ENCODE data around the gene INPP5A.

INPP5A gene

DNA sequence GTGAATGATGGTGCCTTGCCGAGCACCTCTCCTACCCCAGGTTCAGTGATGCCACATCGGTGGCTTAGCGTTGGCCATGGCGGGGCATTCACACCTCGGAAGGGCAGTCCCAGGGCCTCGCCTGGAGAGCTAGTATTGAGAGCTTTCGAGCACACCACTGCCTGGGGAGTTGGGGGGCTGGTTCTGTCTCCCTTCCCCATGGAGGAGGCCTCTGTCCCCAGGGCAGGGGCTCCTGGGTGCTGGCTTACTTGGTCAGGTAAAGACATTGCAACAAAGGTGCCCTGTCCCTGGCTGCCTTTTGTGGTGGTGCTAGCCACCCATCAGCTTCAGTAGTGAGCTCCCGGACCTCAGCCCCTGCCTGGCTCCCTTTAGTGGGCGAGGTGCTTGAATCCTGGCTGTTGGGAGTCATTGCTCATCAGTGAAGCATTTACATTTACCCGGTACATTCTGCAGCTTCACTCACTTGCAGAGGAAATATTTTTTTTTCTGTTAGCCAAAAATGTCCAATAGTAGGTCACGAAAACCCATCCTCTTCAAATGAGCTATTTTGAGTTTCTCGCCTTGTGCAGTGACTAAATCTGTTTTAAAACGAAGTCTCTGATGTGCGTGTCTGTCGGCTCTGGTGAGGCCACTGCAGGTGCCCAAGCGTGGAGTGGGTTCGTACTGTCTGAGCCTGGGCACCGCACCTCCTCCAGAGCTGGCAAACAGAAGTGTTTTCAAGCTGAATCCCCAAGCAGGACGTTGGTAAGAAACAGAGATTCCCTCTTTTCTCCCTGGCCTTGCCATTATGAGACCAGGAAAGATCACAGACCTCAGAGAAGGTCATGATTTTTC is 95.5 kb downstream of the INPP5A start:
- no peak overlapping the region for H3K4me3 Mint-ChIP-seq
- peaks cover 39% of the 10 kb centered on the region for H3K4me1 Mint-ChIP-seq
- ATAC-seq (no peak), DNase-seq (no peak)
- H3K36me3 Mint-ChIP-seq (ENCODE audit: low read depth) = no peaks in the 10 kb centered on the region
- no peak overlapping the region for H3K27ac Mint-ChIP-seq
- H3K9me3 Mint-ChIP-seq = no peaks in the 10 kb centered on the region
- H3K27me3 Mint-ChIP-seq = no peaks in the 10 kb centered on the region

DNA sequence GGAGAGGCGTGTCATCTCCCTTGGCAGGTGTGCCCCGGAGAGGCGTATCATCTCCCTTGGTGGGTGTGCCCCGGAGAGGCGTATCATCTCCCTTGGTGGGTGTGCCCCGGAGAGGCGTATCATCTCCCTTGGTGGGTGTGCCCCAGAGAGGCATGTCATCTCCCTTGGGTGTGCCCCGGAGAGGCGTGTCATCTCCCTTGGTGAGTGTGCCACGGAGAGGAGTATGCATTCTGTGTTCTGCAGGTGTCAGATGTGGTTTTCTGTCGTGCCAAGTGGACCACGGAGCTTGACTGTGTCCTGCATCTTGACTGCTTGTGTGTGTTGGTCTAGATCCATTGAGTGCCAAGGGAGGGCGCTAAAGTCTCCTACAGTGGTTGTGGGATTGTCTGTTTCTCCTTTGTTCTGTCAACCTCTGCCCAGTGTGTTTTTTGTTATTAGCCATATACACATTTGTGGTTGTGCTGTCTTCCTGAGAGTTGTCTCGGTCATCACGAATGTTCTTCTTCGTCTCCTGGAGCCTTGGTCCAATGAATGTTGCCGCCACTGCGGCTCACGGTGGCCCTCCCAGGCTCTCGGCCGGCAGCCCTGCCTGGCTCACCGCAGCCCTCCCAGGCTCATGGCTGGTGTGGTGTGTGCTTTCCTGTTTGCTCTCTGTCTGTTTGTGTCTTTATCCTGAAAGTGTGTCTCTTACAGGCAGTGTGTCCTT is 96.8 kb downstream of the INPP5A start:
- ATAC-seq (peak; percentile 38), DNase-seq (no peak)
- Mint-ChIP-seq H3K4me3 (no peak overlapping the region), H3K27ac (no peak overlapping the region), H3K4me1 (peaks cover 30% of the 10 kb centered on the region), H3K27me3 (no peaks in the 10 kb centered on the region), H3K36me3 (ENCODE audit: low read depth) (no peaks in the 10 kb centered on the region), H3K9me3 (no peaks in the 10 kb centered on the region)

- ATAC-seq (no peak), DNase-seq (no peak)
- Mint-ChIP-seq H3K4me1 (peaks cover 27% of the 10 kb centered on the region), H3K27ac (no peak overlapping the region), H3K4me3 (no peak overlapping the region), H3K27me3 (no peaks in the 10 kb centered on the region), H3K9me3 (no peaks in the 10 kb centered on the region), H3K36me3 (ENCODE audit: low read depth) (no peaks in the 10 kb centered on the region)
Observed at GRCh38 chr10:132634947-132635271, 97.3 kb downstream of the INPP5A start.

DNA sequence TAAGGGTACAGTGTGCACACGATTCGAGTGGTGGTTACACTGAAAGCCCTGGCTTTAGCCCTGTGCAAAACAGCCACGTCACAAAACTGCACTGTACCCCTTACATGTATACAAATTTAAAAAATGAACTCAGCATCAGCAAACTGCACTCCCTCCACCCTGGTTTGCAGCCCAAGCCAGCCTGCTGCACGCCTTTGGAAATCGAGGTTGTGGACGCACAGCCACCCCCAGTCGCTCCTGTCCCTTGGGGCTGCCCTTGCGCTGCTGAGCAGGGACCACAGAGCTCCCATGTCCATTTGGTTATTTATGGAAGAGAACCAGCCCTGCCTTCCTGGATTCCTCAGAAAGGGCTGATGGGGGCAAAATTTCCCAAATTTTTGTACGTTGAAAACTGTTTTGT is 98.8 kb downstream of the INPP5A start:
- no peak for ATAC-seq
- DNase-seq = no peak
- H3K4me3 Mint-ChIP-seq = no peak overlapping the region

GRCh38 chr10:132637477-132638129 is 100.0 kb downstream of the INPP5A start:
- H3K4me1 Mint-ChIP-seq = peaks cover 31% of the 10 kb centered on the region
- no peaks in the 10 kb centered on the region for H3K9me3 Mint-ChIP-seq
- H3K36me3 Mint-ChIP-seq (ENCODE audit: low read depth) = no peaks in the 10 kb centered on the region
- no peaks in the 10 kb centered on the region for H3K27me3 Mint-ChIP-seq
- H3K4me3 Mint-ChIP-seq = no peak overlapping the region
- DNase-seq = no peak
- ATAC-seq = peak; percentile 77
- H3K27ac Mint-ChIP-seq = no peak overlapping the region

More for the DNA sequence above, 98.8 kb downstream of the INPP5A start:
- H3K4me1 Mint-ChIP-seq = peaks cover 28% of the 10 kb centered on the region
- no peak overlapping the region for H3K27ac Mint-ChIP-seq
- no peaks in the 10 kb centered on the region for H3K9me3 Mint-ChIP-seq
- no peaks in the 10 kb centered on the region for H3K36me3 Mint-ChIP-seq (ENCODE audit: low read depth)
- H3K27me3 Mint-ChIP-seq = no peaks in the 10 kb centered on the region

DNA sequence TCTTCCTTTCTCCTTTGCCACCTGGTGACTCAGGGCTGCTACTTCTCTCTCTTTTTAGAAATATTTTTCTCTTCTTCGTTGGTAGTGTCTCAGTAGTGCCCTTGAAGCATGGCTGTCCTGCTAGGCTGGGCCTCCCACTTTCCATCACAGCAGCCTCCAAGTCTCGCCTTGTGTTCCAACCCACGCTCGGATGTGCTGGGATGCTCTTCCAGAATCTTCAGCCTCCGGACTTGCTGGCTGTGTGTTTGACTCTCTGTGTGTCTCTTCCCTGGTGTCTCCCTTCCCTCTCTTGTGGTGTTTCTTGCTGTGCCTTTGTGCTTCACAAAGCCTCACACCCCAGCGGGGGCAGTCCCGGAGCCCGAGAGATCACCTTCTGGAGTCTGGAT is 100.5 kb downstream of the INPP5A start:
- no peaks in the 10 kb centered on the region for H3K27me3 Mint-ChIP-seq
- H3K27ac Mint-ChIP-seq = no peak overlapping the region
- H3K9me3 Mint-ChIP-seq = no peaks in the 10 kb centered on the region
- no peak overlapping the region for H3K4me3 Mint-ChIP-seq
- H3K4me1 Mint-ChIP-seq = peaks cover 30% of the 10 kb centered on the region
- H3K36me3 Mint-ChIP-seq (ENCODE audit: low read depth) = no peaks in the 10 kb centered on the region
- no peak for DNase-seq
- ATAC-seq = no peak

- DNase-seq = no peak
- no peaks in the 10 kb centered on the region for H3K36me3 Mint-ChIP-seq (ENCODE audit: low read depth)
- no peaks in the 10 kb centered on the region for H3K27me3 Mint-ChIP-seq
- no peak overlapping the region for H3K27ac Mint-ChIP-seq
- H3K4me1 Mint-ChIP-seq = peaks cover 19% of the 10 kb centered on the region
- no peak overlapping the region for H3K4me3 Mint-ChIP-seq
- ATAC-seq = no peak
- no peaks in the 10 kb centered on the region for H3K9me3 Mint-ChIP-seq
Observed at GRCh38 chr10:132639470-132639869, 101.9 kb downstream of the INPP5A start.

DNA sequence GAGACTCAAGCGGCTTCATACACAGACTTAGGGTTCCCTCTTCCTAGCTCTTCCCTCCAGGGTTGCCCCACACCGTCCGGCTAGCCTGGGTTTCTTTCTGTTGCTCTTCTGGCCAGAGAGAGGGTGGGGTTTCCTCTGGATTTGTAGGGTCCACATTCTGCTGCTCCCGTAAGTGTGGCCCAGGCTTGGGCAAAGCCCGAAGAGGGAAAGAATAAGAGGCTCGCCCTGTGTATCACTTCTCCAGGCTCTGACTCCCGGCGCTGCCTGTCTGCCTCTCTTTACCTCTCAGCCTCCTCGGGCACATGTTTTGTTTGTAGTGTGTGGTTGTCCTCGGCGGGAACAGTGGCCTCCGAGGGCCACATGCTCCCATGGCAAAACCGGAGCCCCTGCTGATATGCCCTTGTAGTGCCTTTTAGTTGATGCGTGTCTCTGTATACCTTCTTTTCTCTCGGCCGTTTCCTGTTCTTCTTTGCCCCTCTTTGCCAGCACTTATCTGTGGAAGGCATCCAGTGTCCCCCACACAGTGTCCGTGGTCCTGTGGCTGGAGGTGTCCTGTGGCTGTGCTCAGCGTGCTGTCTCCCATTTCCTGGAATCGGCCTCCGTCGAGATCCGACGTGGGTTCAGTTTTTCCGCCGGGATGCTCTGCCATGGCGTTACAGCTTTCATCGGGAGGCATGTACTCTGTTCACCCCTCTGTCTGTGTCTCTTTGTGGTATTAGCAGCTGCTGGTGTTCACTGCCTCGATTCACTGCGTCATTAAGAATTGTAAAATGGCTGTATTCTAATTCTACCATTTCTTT is 102.9 kb downstream of the INPP5A start:
- DNase-seq (no peak), ATAC-seq (no peak)
- no peaks in the 10 kb centered on the region for H3K27me3 Mint-ChIP-seq
- no peaks in the 10 kb centered on the region for H3K9me3 Mint-ChIP-seq
- H3K4me3 Mint-ChIP-seq = no peak overlapping the region
- H3K4me1 Mint-ChIP-seq = peaks cover 14% of the 10 kb centered on the region
- no peak overlapping the region for H3K27ac Mint-ChIP-seq
- H3K36me3 Mint-ChIP-seq (ENCODE audit: low read depth) = no peaks in the 10 kb centered on the region

- H3K36me3 Mint-ChIP-seq (ENCODE audit: low read depth) = no peaks in the 10 kb centered on the region
- ATAC-seq = no peak
- no peak overlapping the region for H3K4me3 Mint-ChIP-seq
- H3K4me1 Mint-ChIP-seq = peaks cover 14% of the 10 kb centered on the region
- H3K27me3 Mint-ChIP-seq = no peaks in the 10 kb centered on the region
- H3K27ac Mint-ChIP-seq = no peak overlapping the region
- DNase-seq = no peak
- H3K9me3 Mint-ChIP-seq = no peaks in the 10 kb centered on the region
Observed at GRCh38 chr10:132641401-132641800, 103.8 kb downstream of the INPP5A start.

DNA sequence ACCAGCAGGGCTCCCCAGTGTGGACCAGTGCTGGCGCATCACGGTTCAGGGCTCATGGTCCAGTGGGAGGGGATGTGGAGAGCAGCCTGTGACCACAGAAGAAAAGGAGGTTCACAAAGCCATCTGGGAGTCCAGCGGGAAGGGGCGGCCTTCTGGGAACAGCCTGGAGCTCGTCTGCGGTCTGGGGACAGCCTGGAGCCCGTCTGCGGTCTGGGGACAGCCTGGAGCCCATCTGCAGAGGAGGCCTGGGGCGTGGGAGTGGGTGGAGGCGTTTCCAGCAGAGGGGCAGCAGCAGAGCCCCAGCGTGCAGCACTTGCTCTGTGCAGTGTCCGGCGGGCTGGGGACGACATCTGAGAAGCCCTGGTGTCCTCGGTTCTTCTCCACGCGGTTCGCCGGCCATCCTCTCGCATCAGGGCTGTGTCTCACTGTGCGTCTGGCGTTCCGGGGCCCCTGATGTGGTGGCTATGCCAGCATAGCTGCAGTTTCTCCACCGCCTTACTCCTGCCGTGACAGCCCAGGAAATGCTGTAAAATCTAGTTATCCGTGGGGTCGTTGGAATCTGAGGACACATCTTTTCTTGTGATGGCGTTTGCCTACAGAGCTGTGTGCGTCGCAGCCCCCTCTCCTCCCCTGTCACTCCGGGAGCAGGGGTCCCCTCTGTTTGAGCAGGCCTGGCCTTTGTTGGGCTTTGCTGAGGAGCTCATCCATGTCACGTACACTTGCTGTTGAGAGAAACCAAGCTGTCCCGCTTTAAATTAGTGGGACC is 104.6 kb downstream of the INPP5A start:
- H3K9me3 Mint-ChIP-seq = no peaks in the 10 kb centered on the region
- no peak for ATAC-seq
- no peak for DNase-seq
- no peak overlapping the region for H3K4me3 Mint-ChIP-seq
- no peaks in the 10 kb centered on the region for H3K36me3 Mint-ChIP-seq (ENCODE audit: low read depth)
- H3K4me1 Mint-ChIP-seq = peaks cover 13% of the 10 kb centered on the region
- no peaks in the 10 kb centered on the region for H3K27me3 Mint-ChIP-seq
- no peak overlapping the region for H3K27ac Mint-ChIP-seq

DNA sequence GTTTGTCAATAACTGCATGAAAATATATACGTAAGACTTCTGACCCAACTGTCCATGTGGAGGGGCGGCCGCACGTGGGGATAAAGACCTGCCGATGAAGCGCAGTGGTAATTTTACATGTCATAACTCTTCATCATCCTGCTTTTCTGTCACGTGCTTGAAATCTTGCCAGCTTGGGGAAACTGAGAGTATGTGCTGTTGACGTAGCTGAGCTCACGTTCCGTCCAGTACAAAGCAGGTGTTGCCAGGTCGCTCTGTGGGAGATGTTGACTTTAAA is 105.1 kb downstream of the INPP5A start:
- Mint-ChIP-seq H3K4me3 (no peak overlapping the region), H3K4me1 (peaks cover 8% of the 10 kb centered on the region), H3K27me3 (no peaks in the 10 kb centered on the region), H3K27ac (no peak overlapping the region), H3K9me3 (no peaks in the 10 kb centered on the region), H3K36me3 (ENCODE audit: low read depth) (no peaks in the 10 kb centered on the region)
- ATAC-seq (no peak), DNase-seq (no peak)

DNA sequence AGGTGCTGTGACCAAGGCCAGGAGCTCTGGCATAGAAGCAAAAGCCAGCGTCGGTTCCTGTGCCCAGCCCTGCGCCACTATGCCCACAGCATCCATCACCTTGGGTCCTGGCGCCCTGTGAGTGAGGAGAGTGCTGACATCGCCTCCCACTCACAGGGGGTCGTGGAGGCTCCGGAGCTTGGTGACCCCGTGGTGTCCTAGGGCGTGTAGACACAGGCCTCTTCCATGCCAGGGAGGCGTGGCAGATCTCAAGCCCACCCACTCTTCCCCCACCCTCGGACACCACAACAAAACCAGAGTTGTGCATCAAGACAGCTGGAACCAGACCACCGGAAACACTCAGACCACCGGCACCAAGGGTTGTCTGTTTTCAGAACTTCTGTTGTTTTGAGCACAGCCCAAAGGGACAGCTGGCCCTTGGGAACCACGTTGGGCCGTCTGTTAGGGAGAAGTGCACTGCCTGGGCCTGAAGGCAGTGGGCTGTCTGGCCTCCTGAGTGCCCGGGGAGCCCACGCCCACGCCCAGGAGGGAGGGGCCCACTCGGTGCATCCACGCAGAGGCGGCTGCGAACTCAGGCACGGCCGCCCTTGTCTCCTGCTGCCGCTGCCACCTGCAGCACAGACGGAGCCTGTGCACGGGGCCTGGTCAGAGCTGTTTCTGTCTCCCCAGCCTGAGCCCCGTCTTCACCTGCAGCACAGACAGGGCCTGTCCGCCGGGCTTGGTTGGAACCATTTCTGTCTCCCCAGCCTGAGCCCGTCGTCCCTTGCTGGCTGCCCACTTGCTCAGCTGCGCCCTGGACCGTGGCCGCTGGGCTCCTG is 106.3 kb downstream of the INPP5A start:
- no peaks in the 10 kb centered on the region for H3K27me3 Mint-ChIP-seq
- peaks cover 4% of the 10 kb centered on the region for H3K4me1 Mint-ChIP-seq
- no peak overlapping the region for H3K4me3 Mint-ChIP-seq
- H3K9me3 Mint-ChIP-seq = no peaks in the 10 kb centered on the region
- DNase-seq = no peak
- ATAC-seq = no peak
- no peak overlapping the region for H3K27ac Mint-ChIP-seq
- no peaks in the 10 kb centered on the region for H3K36me3 Mint-ChIP-seq (ENCODE audit: low read depth)

DNA sequence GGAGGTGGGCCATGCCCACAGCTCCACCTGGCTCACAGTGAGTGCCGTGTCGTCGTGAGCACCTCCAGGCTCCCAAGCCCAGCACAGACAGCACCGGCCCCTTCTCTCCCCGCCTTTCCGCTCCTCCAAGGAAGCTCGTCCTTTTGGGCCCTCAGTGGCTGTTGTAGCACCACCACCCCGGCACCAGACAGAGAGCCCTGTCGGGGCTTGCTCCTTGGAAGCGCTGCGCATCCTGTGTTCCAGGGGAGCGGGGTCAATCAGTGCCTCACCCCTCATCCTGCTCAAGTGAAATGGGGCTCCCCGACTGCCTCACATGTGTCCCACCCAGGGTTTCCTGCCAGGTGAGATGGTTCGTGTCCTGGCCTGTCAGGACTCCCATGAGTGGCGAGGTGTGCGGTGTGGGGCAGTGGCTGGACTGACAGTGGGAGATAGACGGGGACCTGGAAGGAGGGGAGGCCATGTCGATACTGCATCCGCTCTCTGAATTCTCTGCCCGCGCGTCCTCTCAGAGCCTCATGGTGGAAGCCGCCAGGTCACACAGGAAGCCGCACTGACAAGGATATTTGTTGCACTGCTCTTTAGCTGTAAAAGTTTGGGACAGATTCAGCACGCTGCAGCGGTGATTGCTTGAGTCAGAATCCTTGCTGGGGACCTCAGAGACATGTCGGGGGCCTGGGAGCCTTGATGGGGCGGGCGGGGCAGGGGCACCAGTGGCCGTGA is 107.1 kb downstream of the INPP5A start:
- Mint-ChIP-seq H3K4me1 (peaks cover 4% of the 10 kb centered on the region), H3K9me3 (no peaks in the 10 kb centered on the region), H3K27ac (no peak overlapping the region), H3K4me3 (no peak overlapping the region), H3K27me3 (no peaks in the 10 kb centered on the region), H3K36me3 (ENCODE audit: low read depth) (no peaks in the 10 kb centered on the region)
- ATAC-seq (no peak), DNase-seq (no peak)
